Measurements from ENCODE around the gene NFKB1. TPM values are rescaled to one million over a fixed set of nuclear protein-coding genes. Genes with fewer than 3 reads are reported as not detected.

NFKB1 gene
- total RNA-seq, 1 donor = 67.4 TPM

DNA sequence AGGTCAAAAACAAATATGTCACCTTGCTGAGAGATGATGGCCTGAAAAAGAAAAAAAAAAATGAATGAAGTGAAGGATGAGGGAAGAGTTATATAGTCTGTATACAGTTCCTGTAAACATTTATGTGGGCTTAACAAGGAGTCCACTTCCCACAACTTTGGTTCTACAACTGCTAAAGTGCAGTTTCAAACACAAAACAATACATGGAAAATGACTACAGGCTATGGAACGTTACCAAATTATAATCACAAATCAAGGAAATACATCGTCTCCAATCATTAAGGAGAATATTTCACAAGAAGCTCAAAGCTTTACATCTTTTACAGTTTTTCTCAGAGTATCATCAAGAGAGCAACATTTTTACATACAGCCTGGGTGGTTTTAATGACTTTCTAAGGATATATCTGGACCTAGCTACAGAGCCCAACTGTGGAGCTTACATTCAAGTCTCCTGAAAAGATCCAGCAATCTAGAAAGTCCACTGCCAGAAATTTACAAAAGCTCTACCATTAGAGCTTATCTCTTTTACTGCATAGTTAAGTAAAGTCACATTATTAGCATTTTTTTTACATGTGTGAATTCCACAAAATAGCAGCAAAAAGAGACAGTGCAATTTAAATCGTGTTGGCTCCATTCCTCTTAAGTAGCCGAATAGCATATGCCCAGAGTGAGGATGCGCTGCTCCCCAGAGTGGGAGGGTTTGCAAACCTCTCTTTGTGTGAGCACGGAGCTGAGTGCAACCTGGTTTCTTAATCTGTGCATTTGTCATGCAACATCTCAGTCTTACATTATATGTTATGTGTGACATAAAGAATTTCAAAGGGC, 131.3 kb downstream of the NFKB1 start:
- no peak overlapping the region for H3K4me3 ChIP-seq (ENCODE audit: low read depth, low read length)
- TF ChIP-seq, protein P1, sequence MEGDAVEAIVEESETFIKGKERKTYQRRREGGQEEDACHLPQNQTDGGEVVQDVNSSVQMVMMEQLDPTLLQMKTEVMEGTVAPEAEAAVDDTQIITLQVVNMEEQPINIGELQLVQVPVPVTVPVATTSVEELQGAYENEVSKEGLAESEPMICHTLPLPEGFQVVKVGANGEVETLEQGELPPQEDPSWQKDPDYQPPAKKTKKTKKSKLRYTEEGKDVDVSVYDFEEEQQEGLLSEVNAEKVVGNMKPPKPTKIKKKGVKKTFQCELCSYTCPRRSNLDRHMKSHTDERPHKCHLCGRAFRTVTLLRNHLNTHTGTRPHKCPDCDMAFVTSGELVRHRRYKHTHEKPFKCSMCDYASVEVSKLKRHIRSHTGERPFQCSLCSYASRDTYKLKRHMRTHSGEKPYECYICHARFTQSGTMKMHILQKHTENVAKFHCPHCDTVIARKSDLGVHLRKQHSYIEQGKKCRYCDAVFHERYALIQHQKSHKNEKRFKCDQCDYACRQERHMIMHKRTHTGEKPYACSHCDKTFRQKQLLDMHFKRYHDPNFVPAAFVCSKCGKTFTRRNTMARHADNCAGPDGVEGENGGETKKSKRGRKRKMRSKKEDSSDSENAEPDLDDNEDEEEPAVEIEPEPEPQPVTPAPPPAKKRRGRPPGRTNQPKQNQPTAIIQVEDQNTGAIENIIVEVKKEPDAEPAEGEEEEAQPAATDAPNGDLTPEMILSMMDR (IDR thresholded peaks at IDR 0.05; ENCODE audit: insufficient read depth, low read depth, low read length) = no peak
- DNase-seq (ENCODE audit: low read depth) = peak; percentile 16

DNA sequence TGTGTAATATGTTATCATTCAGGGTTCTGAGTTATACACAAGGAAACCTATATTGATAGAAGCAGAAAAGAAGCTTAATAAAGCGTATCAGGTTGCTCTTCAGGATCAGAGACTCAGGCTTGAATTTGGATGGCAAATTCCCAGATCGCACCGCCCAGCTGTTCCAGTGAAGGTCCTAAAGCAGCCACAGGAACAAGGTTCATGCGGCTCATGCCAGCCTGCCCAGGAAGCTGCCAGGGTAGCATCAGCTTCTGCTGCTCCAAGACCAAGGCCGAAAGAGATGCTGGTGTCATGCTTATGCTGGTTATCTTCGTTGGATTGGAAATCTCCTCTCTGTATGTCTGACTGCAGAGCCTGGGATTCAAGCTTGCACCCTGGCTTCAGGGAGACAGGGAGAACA, 131.9 kb downstream of the NFKB1 start:
- DNase-seq (ENCODE audit: low read depth) = no peak
- TF ChIP-seq, protein P1 (IDR thresholded peaks at IDR 0.05; ENCODE audit: insufficient read depth, low read depth, low read length) = no peak

DNA sequence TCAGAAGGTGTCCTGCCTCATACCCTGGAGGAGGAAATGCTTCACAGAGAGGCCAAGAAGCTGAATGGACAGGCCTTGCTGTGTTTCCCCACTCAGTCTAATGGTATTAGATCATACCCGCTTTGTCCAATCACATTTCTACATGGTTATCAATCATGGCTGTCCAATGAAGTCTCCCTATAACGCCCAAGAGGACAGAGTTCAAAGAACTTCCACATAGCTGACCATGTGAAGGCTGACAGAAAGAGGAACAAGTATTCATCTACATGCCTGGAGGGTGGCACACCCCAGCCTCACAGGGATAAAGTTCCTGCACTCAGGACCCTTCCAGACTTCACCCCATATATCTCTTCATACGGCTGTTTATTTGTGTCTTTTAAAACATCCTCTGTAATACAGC, 136.2 kb downstream of the NFKB1 start:
- TF ChIP-seq, protein P1 (IDR thresholded peaks at IDR 0.05; ENCODE audit: insufficient read depth, low read depth, low read length) = no peak
- H3K4me3 ChIP-seq (ENCODE audit: low read depth, low read length) = no peak overlapping the region
- no peak for DNase-seq (ENCODE audit: low read depth)

More for the DNA sequence above, 131.9 kb downstream of the NFKB1 start:
- no peak overlapping the region for H3K4me3 ChIP-seq (ENCODE audit: low read depth, low read length)

DNA sequence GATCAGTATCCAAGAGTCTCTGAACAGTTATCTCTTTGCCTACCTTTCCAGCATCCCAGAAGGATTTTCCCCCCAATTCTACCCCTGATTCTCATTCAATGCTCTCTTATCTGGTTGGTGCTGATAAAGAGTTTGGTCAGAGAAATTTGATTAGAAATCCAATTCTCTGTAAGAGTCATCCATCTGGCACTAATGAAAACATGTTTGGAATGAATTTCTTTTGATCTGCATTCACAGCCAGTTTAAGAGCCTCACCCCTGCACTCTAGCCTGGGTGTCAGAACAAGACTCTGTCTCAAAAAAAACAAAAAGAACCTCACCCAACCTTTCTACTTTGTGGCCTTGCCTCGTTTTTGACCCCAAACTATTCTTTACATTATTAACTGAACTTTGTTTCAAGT, 137.5 kb downstream of the NFKB1 start:
- no peak for DNase-seq (ENCODE audit: low read depth)

DNA sequence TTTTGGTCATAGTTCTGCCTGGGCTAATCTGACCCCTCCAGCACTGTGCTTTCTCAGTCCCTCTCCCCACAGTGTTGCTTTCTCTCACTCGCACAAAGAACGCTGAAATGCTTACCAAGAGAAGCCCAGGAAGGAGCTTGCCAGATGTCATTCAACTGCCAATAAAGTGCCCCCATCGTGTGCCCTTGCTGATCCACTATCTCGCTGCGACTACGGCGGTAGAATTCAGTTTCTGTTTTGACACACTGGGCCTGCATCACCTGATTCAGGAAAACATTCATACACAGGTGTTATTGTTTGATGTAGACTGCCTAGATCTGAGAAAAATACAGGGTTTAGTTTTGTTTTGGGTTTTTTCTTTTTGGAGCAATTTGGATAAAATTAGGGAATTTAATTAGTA, 138.4 kb downstream of the NFKB1 start:
- no peak overlapping the region for H3K4me3 ChIP-seq (ENCODE audit: low read depth, low read length)
- no peak for DNase-seq (ENCODE audit: low read depth)
- TF ChIP-seq, protein P1 (IDR thresholded peaks at IDR 0.05; ENCODE audit: insufficient read depth, low read depth, low read length) = no peak

More for the DNA sequence above, 137.5 kb downstream of the NFKB1 start:
- H3K4me3 ChIP-seq (ENCODE audit: low read depth, low read length) = no peak overlapping the region
- TF ChIP-seq, protein P1 (IDR thresholded peaks at IDR 0.05; ENCODE audit: insufficient read depth, low read depth, low read length) = no peak

DNA sequence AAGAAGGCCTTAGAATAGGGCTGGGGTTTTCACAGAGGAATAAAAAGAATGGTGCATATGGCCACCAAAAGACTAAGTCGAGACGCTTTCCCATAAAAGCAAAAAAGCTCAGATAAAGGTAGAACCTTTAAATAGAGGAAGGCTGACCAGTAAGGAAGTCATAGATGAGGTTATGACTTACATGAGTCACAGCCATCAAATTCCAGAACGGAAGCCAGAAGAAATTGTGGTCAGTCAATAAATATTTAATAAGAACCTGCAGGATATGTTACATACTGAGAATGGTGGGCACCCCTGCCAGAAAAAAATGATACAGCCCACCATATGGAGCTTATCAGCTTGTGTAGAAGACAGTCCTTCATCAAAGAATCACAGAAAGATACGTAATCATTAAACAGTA, 139.5 kb downstream of the NFKB1 start:
- TF ChIP-seq, protein P1 (IDR thresholded peaks at IDR 0.05; ENCODE audit: insufficient read depth, low read depth, low read length) = no peak
- DNase-seq (ENCODE audit: low read depth) = peak; percentile 78
- H3K4me3 ChIP-seq (ENCODE audit: low read depth, low read length) = no peak overlapping the region
